Measurements from ENCODE around the gene KIRREL1.

DNA sequence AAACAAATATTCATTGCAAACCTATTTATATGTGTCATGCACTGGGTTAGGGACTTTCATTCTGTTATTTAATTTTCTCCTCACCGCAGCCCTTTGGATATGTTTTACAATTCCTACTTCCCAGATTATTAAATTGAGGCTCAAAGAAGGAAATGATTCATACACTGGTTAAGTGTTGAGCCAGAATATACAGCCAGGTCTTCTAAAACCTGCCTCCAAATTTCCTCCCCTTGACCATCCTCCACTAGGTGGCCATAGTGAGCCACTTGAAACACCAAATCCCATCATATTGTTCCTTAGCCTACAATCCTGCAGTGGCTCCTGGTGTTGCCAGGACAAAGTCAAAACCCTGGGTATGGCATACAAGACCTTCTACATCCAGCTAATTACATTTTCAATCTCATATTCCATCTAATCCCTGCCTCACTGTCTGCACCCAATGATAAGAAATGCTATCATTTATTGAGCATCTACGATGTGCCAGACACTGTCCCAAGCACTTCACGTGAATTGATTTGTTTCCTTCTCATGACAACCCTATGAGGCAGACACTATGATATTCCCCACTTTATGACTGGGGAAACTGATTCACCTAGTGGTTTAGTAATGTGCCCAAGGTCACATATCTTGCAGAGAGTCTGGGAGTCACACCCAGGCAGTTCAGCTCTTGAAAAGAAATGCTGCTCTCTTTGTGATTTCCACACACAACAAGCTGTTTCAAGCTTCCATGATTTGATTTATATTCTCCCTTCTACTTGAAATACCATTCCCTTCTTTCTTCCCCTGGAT is 23.6 kb upstream of the KIRREL1 start:
- TF ChIP-seq CTCF (IDR thresholded peaks at IDR 0.05), result peak; percentile 22 to 51 (median 32)
- no peak for TF ChIP-seq POLR2AphosphoS5 (IDR thresholded peaks at IDR 0.05)
- no peak for TF ChIP-seq POLR2A (IDR thresholded peaks at IDR 0.05)

Measured in breast epithelium (tissue), 3 donors.